Measurements from ENCODE around the gene TSPAN4. TPM values are rescaled to one million over a fixed set of nuclear protein-coding genes. Genes with fewer than 3 reads are reported as not detected.

The TSPAN4 gene
- polyA plus RNA-seq, 1 donor = 27.8 TPM

DNA sequence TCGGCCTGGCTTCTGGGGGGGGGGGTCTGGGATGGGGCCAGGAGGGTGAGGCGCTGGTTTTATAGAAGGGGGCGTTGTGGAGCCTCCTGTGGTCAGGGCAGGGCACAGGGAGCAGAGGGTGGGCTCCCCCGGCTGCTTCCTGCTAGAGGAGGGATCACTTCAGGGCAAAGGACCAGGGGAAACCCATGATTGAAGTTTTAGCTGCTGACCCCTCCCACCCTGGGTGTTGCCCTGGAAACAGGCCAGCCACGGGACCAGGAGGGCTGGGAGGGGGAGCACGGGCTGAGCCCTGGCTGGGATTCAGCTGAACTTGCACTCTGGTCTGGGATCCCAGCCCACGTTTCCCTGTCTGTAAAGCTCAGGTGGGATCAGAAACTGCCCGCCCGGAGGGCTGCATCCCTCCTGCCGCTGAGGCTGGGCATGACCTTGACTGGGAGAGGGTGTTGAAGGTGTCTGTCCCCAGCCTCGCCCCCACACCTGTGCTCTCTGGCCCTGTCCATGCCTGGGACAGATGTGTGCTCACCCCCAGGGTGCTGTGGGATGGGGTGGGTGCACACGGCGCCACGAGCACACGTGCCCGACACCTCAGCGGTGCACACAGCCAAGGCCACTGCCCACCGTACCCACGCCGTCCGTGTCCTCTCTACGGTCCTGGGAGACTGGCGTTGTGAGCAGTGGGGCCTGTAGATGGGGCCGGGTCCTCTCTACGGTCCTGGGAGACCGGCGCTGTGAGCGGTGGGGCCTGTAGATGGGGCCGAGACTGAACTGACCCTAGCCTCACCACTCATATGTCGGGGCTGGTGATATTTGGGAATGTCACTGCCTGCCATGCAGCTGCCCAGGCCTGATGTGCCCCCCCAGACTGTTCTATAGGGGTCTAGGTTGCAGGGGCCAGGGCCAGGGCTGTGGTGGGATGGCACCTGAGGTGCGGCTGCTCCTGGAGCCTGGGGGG, 2.3 kb downstream of the TSPAN4 start:
- Histone ChIP-seq H3K27me3 (ENCODE audit: control insufficient read depth, insufficient read depth, low read length) (peaks cover 50% of the 10 kb centered on the region), H3K9me3 (ENCODE audit: control insufficient read depth, low read depth, low read length) (peaks cover 3% of the 10 kb centered on the region), H3K4me1 (ENCODE audit: control insufficient read depth, insufficient read depth, low read length) (peaks cover 35% of the 10 kb centered on the region), H3K36me3 (ENCODE audit: control insufficient read depth, insufficient read depth, low read length) (peaks cover 11% of the 10 kb centered on the region), H3K27ac (ENCODE audit: low read length) (peak overlapping the region; percentile 57), H3K4me3 (ENCODE audit: low read length) (peak overlapping the region; percentile 6)
- WGBS (ENCODE audit: insufficient coverage, low lambda C conversion rate) = no CpG with 5 or more reads among the region's 31 CpGs
- peak; percentile 71 to 75 for DNase-seq

DNA sequence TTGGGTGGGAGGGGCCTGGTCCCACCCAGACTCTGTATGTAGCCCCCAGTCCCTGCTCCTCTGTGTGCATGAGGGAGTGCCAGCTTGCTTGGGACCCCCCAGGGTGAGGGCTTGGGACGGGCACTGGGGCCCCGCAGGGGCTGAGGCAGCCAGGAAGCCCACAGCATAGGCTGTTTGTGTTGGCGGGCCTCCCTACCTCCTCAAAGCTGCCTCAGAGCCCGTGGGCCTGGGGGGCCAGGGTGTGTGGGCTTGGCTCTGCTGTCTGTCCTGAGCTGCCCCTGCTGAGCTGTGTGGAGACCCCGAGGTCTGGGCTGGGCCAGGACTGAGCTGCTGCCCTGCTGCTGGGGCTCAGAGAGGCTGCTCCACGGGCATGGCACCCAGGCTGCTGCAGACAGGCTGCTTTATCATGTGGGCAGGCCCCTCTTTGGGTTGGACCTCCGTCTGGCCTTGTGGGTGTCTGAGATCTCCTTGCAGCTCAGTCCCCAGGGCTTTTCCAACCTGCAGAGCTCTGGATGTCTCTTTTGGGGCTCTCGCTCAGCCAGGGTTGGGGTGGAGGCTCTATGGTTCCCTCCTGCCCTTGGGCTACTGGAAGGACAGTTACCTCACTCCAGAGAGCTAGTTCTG, 3.3 kb downstream of the TSPAN4 start:
- Histone ChIP-seq H3K4me1 (ENCODE audit: control insufficient read depth, insufficient read depth, low read length) (peaks cover 42% of the 10 kb centered on the region), H3K4me3 (ENCODE audit: low read length) (no peak overlapping the region), H3K9me3 (ENCODE audit: control insufficient read depth, low read depth, low read length) (peaks cover 3% of the 10 kb centered on the region), H3K27me3 (ENCODE audit: control insufficient read depth, insufficient read depth, low read length) (peaks cover 60% of the 10 kb centered on the region), H3K27ac (ENCODE audit: low read length) (no peak overlapping the region), H3K36me3 (ENCODE audit: control insufficient read depth, insufficient read depth, low read length) (peaks cover 2% of the 10 kb centered on the region)
- DNase-seq = no peak
- no CpG with 5 or more reads among the region's 8 CpGs for WGBS (ENCODE audit: insufficient coverage, low lambda C conversion rate)

DNA sequence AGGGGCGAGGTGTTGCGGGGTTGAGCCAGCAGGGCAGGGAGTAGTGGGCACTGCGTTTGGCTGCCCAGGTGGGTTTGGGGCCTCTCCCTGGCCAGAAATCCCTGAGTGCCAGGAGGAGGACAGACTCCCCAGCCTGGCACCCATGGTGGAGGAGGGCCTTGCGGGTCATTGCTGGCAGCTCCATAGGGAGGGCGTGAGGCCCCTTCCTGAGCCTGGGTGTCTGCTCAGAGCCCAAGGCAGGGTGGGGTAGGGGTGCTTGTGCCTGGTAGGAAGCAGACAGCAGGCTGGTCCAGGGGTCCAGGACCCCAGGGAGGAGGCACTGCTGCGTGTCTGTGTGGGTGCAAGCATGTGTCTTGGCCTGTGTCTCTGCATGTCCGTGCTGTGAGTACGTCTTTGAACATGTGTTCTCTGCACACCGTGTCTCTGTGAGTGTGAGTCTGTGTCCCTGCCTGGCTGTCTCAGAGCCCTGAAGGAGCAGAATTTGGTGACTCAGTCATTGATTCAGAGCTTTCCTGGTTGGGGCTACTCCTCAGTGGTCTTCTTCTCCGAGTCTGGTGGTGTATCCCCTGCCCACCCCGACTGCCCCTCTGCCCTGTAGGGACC, 3.9 kb downstream of the TSPAN4 start:
- Histone ChIP-seq H3K9me3 (ENCODE audit: control insufficient read depth, low read depth, low read length) (peaks cover 3% of the 10 kb centered on the region), H3K4me1 (ENCODE audit: control insufficient read depth, insufficient read depth, low read length) (peaks cover 38% of the 10 kb centered on the region), H3K27ac (ENCODE audit: low read length) (no peak overlapping the region), H3K27me3 (ENCODE audit: control insufficient read depth, insufficient read depth, low read length) (peaks cover 66% of the 10 kb centered on the region), H3K4me3 (ENCODE audit: low read length) (no peak overlapping the region), H3K36me3 (ENCODE audit: control insufficient read depth, insufficient read depth, low read length) (no peaks in the 10 kb centered on the region)
- no CpG with 5 or more reads among the region's 11 CpGs for WGBS (ENCODE audit: insufficient coverage, low lambda C conversion rate)
- DNase-seq = no peak

DNA sequence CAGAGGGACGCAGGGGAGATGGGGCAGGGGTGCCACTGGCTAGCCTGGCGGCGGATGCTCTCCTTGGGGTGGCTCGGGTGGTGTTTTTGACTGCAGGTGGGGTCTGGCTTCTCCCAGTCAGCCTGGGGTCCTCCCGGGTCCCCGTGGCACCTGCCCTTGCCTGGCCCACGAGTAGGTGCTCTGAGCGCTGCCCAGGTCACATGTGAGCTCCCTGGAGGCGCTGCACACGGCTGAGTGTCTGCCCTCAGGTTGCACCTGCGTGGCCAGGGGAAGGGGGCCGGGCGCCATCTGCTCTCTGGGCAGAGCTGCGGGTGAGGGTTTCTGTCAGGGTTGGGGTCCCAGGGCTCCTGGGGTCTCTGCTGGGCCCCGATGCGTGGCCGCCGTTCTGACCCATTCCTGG, 5.2 kb downstream of the TSPAN4 start:
- WGBS (ENCODE audit: insufficient coverage, low lambda C conversion rate) = no CpG with 5 or more reads among the region's 18 CpGs
- Histone ChIP-seq H3K4me1 (ENCODE audit: control insufficient read depth, insufficient read depth, low read length) (peaks cover 38% of the 10 kb centered on the region), H3K4me3 (ENCODE audit: low read length) (no peak overlapping the region), H3K9me3 (ENCODE audit: control insufficient read depth, low read depth, low read length) (peaks cover 3% of the 10 kb centered on the region), H3K27me3 (ENCODE audit: control insufficient read depth, insufficient read depth, low read length) (peaks cover 71% of the 10 kb centered on the region), H3K36me3 (ENCODE audit: control insufficient read depth, insufficient read depth, low read length) (no peaks in the 10 kb centered on the region), H3K27ac (ENCODE audit: low read length) (no peak overlapping the region)
- no peak for DNase-seq

DNA sequence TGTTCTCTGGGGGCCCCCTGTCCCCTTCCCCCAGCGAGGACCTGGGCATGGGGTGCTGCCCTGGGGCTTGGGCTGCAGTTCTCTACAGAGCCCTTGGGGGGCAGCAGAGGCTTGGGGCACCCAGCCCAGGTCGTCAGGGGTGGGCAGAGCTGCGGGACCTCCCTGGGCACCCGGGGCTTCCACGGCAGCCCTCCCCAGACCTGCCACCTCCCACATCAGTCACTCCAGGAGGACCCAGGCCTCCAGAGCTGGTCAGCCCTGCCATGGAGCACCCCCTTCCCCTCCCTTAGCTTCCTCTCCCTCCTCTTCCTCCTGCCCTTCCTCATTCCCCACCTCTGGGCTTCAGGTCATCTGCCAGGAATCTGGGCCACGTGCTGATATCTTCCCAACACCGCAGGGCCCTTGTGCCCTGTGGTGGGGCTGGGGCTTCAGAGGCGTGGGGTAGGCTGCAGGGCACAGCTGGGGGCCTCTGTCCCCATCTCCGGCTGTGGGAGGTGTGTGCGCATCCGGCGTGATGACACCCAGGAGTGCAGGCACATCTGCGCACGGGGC, 5.8 kb downstream of the TSPAN4 start:
- H3K4me1 ChIP-seq (ENCODE audit: control insufficient read depth, insufficient read depth, low read length) = peaks cover 34% of the 10 kb centered on the region
- H3K4me3 ChIP-seq (ENCODE audit: low read length) = no peak overlapping the region
- H3K9me3 ChIP-seq (ENCODE audit: control insufficient read depth, low read depth, low read length) = no peaks in the 10 kb centered on the region
- H3K27ac ChIP-seq (ENCODE audit: low read length) = no peak overlapping the region
- no peak for DNase-seq
- no CpG with 5 or more reads among the region's 14 CpGs for WGBS (ENCODE audit: insufficient coverage, low lambda C conversion rate)
- peaks cover 66% of the 10 kb centered on the region for H3K27me3 ChIP-seq (ENCODE audit: control insufficient read depth, insufficient read depth, low read length)
- H3K36me3 ChIP-seq (ENCODE audit: control insufficient read depth, insufficient read depth, low read length) = no peaks in the 10 kb centered on the region

DNA sequence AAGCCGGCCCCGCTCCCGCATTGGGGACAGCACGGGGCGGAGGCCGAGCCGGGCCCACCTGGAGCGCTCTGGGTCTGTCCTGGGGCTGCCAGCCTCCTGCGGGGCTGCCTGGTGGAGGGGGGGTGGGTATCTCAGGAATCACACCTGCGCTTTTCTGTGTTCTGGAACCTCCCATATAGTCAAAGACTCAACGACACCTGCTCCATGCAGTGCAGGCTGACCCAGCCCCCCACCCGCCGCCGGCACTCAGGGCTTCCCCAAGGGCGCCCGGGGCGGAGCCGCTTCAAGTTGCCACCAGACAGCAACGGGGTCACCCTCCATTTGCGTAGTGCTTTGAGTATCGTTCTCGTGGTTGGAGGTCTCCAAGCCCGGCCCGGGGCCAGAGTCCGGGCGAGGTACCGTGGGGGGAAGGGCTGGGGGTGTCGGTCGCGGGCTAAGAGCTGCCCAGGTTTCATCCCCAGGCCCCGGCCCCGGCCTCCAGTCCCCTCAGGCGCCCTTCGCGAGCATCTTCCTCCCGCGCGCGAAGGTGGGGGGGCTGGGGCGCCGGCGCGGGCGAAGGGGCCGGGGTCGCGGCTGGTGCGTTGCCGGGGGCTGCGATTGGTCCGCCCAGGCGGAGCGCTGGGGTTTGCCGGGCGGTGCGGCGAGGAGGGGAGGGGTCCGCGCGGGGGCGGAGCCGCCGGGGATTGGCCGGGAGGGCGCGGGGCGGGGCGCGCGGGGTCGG, 6.6 kb downstream of the TSPAN4 start:
- Histone ChIP-seq H3K4me1 (ENCODE audit: control insufficient read depth, insufficient read depth, low read length) (peaks cover 30% of the 10 kb centered on the region), H3K27me3 (ENCODE audit: control insufficient read depth, insufficient read depth, low read length) (peaks cover 58% of the 10 kb centered on the region), H3K9me3 (ENCODE audit: control insufficient read depth, low read depth, low read length) (no peaks in the 10 kb centered on the region), H3K36me3 (ENCODE audit: control insufficient read depth, insufficient read depth, low read length) (no peaks in the 10 kb centered on the region), H3K27ac (ENCODE audit: low read length) (no peak overlapping the region), H3K4me3 (ENCODE audit: low read length) (peak overlapping the region; percentile 31)
- no peak for DNase-seq
- no CpG with 5 or more reads among the region's 71 CpGs for WGBS (ENCODE audit: insufficient coverage, low lambda C conversion rate)

DNA sequence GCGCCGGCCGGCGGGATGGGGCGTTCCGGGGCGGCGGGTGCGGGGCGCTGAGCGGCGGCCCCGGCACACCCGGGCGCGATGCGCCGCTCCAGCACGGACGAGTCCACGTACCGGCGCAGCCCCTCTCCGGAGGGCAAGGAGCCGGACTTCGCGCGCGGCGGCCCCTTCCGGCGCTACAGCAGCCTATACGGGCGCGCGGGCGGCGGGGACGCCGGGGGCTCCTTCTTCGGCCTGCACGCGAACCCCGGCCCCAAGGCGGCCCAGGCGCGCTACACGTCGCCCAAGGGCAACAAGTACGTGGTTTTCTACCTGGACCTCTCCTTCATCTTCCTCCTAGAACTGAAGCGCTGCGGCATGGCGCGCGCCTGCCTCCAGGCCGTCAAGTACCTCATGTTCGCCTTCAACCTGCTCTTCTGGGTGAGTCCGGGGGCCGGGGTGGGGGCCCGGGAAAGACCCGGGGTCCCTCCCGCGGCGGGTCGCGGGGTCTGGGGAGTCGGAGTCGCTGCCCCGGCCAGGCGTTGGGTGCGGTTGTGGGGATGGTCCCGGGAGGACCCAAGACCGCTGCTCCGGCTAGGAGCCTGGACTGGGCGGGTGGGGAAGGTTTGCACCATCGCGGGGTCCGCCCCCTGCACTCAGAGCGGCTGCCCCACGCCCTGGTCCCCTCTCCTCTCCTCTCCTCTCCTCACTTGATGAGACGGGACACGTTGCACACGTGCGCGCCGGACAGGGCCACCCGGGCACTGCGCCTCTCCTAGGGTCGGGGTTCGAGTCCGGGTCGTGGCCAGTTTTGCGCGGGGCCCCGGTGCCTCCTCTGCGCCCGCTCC, 7.5 kb downstream of the TSPAN4 start:
- Histone ChIP-seq H3K4me1 (ENCODE audit: control insufficient read depth, insufficient read depth, low read length) (peaks cover 23% of the 10 kb centered on the region), H3K4me3 (ENCODE audit: low read length) (peak overlapping the region; percentile 23), H3K36me3 (ENCODE audit: control insufficient read depth, insufficient read depth, low read length) (no peaks in the 10 kb centered on the region), H3K9me3 (ENCODE audit: control insufficient read depth, low read depth, low read length) (no peaks in the 10 kb centered on the region), H3K27ac (ENCODE audit: low read length) (no peak overlapping the region), H3K27me3 (ENCODE audit: control insufficient read depth, insufficient read depth, low read length) (peaks cover 50% of the 10 kb centered on the region)
- DNase-seq = no peak
- WGBS (ENCODE audit: insufficient coverage, low lambda C conversion rate) = no CpG with 5 or more reads among the region's 97 CpGs

DNA sequence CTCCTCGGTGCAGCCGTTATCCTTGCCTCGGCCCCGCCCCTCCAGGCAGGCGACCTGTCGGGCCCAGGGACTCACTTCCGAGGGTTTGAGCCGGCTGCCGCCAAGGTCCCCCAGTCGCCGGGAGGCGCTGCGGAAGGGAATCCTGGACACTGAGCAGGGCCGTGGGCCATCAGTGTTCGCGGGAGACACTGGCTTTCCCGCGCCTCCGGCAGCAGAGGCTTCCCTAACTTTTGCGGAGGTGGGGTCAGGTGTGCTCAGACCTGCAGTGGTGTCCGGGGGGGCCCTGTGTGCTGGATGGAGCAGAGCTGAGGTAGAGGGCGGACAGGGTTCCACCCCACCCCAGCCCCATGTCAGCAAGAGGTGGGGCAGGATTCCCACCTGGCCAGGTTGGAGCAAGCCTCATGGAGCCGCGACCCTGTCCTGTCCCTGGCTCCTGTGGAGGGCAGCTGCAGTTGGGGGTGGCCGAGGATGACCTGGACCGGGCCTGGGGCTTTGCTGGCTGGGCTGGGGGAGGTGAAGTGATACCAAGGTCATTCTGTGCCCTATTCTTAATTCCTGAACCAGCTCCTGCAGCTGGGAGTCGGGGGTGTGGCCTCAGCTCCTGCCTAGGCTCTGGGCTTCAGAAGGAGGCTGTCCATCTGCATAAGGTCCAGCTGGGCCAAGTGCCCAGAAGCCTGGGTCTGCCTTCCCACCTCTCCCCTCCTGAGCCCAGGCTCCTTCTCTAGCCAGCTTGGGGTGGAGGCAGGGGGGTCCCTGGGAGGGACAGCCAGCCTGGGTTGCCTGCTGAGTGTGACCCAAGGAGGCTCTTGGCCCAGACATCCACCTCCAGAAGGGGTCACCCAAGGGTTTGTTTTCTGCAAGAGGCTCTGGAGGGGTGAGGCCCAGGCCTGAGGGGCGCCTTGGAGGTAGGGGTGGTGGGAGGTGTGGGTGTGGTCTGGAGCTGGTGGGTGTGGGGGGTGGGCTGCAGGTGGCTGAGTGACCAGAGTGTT, 8.4 kb downstream of the TSPAN4 start:
- H3K9me3 ChIP-seq (ENCODE audit: control insufficient read depth, low read depth, low read length) = no peaks in the 10 kb centered on the region
- H3K27me3 ChIP-seq (ENCODE audit: control insufficient read depth, insufficient read depth, low read length) = peaks cover 41% of the 10 kb centered on the region
- no peak overlapping the region for H3K4me3 ChIP-seq (ENCODE audit: low read length)
- no peaks in the 10 kb centered on the region for H3K36me3 ChIP-seq (ENCODE audit: control insufficient read depth, insufficient read depth, low read length)
- peaks cover 23% of the 10 kb centered on the region for H3K4me1 ChIP-seq (ENCODE audit: control insufficient read depth, insufficient read depth, low read length)
- H3K27ac ChIP-seq (ENCODE audit: low read length) = no peak overlapping the region
- no CpG with 5 or more reads among the region's 28 CpGs for WGBS (ENCODE audit: insufficient coverage, low lambda C conversion rate)
- no peak for DNase-seq

DNA sequence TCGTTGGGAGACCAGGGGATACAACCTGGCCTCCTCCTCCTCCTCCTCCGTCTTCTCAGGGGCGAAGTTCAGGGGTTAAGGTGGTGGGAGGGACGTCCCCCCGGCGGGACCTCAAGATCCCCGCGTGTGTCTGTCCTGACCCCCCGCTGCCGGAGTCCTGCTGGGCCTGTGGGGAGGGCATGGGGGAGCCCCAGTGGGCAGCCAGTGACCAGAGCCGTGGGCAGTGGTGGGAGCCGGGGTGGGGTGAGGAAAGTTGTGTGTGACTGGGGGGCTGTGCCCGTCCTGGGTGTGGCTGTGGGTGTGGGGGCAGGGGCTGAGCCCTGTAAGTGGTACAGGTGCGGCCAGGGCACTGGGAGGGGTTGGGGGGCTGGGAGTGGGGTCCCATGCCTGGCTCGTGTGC, 10.1 kb downstream of the TSPAN4 start:
- no peaks in the 10 kb centered on the region for H3K9me3 ChIP-seq (ENCODE audit: control insufficient read depth, low read depth, low read length)
- H3K4me3 ChIP-seq (ENCODE audit: low read length) = no peak overlapping the region
- H3K4me1 ChIP-seq (ENCODE audit: control insufficient read depth, insufficient read depth, low read length) = peaks cover 25% of the 10 kb centered on the region
- no peaks in the 10 kb centered on the region for H3K36me3 ChIP-seq (ENCODE audit: control insufficient read depth, insufficient read depth, low read length)
- peaks cover 38% of the 10 kb centered on the region for H3K27me3 ChIP-seq (ENCODE audit: control insufficient read depth, insufficient read depth, low read length)
- WGBS (ENCODE audit: insufficient coverage, low lambda C conversion rate) = no CpG with 5 or more reads among the region's 15 CpGs
- DNase-seq = no peak
- H3K27ac ChIP-seq (ENCODE audit: low read length) = no peak overlapping the region

Measured in large intestine (tissue), 3 donors.